Measurements from ENCODE around the gene PRPSAP1.
"Not testable (repeated sequence)": the region's sequence is repeated elsewhere in the genome, so short reads cannot be mapped to it uniquely, and the experiment has no call there.

Gene PRPSAP1

DNA sequence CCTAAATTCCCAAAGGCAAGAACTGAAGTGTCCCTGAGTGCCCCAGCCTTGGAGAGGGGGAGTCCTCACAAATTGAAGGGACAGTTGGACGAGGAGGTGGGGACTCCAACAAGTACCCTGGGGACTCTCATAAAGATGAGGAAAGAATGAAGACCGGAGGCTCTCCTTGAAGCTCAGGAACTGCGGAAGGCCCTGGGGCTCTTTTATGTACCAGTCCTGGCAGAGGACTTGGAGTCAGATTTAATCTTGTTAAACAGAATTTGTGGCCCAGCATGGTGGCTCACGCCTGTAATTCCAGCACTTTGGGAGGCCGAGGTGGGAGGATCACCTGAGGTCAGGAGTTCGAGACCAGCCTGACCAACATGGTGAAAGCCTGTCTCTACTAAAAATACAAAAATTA lies 6.1 kb upstream of the PRPSAP1 start:
- ATAC-seq (replicated peaks); H3K4me1 Mint-ChIP-seq (ENCODE audit: low read depth in 2 of 2); DNase-seq; H3K4me3 Mint-ChIP-seq; H3K27ac Mint-ChIP-seq; H3K36me3 Mint-ChIP-seq (ENCODE audit: insufficient read depth); H3K9me3 Mint-ChIP-seq: not testable (repeated sequence)
- H3K27me3 Mint-ChIP-seq = peaks cover 15 to 32% of the 10 kb centered on the region in 2 donors

GRCh38 chr17:76359375-76359774 lies 5.7 kb upstream of the PRPSAP1 start:
- H3K27me3 Mint-ChIP-seq = peaks cover 15 to 32% of the 10 kb centered on the region in 2 donors
- H3K4me3 Mint-ChIP-seq = no peak overlapping the region
- no peak overlapping the region for H3K27ac Mint-ChIP-seq
- no peak for ATAC-seq (replicated peaks)
- no peaks in the 10 kb centered on the region for H3K9me3 Mint-ChIP-seq
- H3K36me3 Mint-ChIP-seq (ENCODE audit: insufficient read depth) = no peaks in the 10 kb centered on the region
- H3K4me1 Mint-ChIP-seq (ENCODE audit: low read depth in 2 of 2) = peaks cover under 1 to 1% of the 10 kb centered on the region in 2 donors
- DNase-seq = no peak

DNA sequence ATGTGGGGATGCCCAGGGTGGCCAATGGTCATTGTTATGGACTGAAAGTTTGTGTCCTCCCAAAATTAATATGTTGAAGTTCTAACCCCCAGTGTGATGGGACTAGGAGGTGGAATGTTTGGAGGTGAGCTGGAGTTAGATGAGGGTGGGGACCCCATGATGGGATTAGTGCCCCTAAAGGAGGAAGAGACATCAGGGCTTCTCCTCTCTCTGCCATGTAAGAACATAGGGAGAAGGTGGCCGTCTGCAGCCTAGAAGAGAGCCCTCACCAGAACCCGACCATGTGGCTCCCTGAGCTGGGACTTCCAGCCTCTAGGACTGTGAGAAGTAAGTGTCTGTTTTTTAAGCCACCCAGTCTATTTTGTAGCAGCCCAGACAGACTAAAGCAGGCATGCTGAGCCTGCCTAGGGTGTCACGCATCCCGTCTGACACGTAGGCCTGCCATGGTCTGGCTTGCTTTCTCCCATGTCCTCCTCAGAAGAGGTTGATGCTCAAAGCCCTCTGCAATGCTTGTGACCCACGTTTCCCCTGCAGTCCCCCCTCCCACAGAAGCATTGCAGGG lies 4.0 kb upstream of the PRPSAP1 start:
- H3K27ac Mint-ChIP-seq = no peak overlapping the region
- H3K36me3 Mint-ChIP-seq (ENCODE audit: insufficient read depth) = peaks cover 2% of the 10 kb centered on the region
- no peaks in the 10 kb centered on the region for H3K9me3 Mint-ChIP-seq
- no peak overlapping the region for H3K4me3 Mint-ChIP-seq
- ATAC-seq (replicated peaks) (no peak), DNase-seq (no peak)
- H3K4me1 Mint-ChIP-seq (ENCODE audit: low read depth in 2 of 2) = peaks cover 9 to 12% of the 10 kb centered on the region in 2 donors
- peaks cover 15 to 32% of the 10 kb centered on the region in 2 donors for H3K27me3 Mint-ChIP-seq

GRCh38 chr17:76356803-76357456 lies 3.2 kb upstream of the PRPSAP1 start:
- H3K36me3 Mint-ChIP-seq (ENCODE audit: insufficient read depth) = peaks cover 2% of the 10 kb centered on the region
- DNase-seq = no peak
- no peak overlapping the region for H3K27ac Mint-ChIP-seq
- ATAC-seq (replicated peaks) = no peak
- peaks cover 8 to 26% of the 10 kb centered on the region in 2 donors for H3K27me3 Mint-ChIP-seq
- H3K4me1 Mint-ChIP-seq (ENCODE audit: low read depth in 2 of 2) = peaks cover 13 to 16% of the 10 kb centered on the region in 2 donors
- H3K4me3 Mint-ChIP-seq = no peak overlapping the region
- H3K9me3 Mint-ChIP-seq = no peaks in the 10 kb centered on the region

DNA sequence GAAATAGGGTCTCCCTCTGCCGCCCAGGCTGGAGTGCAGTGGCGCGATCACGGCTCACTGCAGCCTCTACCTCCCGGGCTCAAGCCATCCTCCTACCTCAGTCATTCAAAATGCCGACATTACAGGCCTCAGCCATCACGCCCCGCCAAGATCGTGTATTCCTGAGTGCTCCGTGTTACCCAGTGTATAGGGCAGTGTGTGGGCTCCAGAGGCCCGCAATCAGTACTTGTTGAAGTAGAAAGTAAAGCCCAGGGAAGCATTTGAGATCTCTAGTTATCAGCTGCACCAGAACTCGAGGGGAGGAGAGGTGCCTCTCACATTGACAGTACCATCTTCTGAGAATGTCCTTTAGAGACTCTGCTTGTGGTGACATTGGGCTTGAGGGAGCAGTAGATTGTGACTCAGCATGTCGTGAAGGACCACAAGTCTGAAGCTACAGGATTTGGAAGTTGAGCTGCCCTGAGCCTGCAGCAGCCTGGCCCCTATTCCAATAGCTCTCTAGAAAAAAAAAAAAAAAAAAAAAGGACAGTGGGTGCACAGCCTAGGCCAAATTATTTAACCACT lies 1.1 kb upstream of the PRPSAP1 start:
- peak overlapping the region; percentile 84 to 88 for H3K4me3 Mint-ChIP-seq
- peak overlapping the region in 1 of 2 donors; percentile 81 for H3K27ac Mint-ChIP-seq
- DNase-seq (no peak), ATAC-seq (replicated peaks) (no peak)
- peaks cover 2% of the 10 kb centered on the region for H3K36me3 Mint-ChIP-seq (ENCODE audit: insufficient read depth)
- H3K27me3 Mint-ChIP-seq = peaks cover 0 to 12% of the 10 kb centered on the region in 2 donors
- H3K4me1 Mint-ChIP-seq (ENCODE audit: low read depth in 2 of 2) = peaks cover 17 to 18% of the 10 kb centered on the region in 2 donors
- H3K9me3 Mint-ChIP-seq = no peaks in the 10 kb centered on the region

GRCh38 chr17:76354317-76354729 lies 607 bp upstream of the PRPSAP1 start:
- H3K4me3 Mint-ChIP-seq = peak overlapping the region; percentile 84 to 88
- DNase-seq (no peak), ATAC-seq (replicated peaks) (peak; percentile 6)
- H3K4me1 Mint-ChIP-seq (ENCODE audit: low read depth in 2 of 2) = peaks cover 17 to 18% of the 10 kb centered on the region in 2 donors
- peaks cover 2% of the 10 kb centered on the region for H3K36me3 Mint-ChIP-seq (ENCODE audit: insufficient read depth)
- peak overlapping the region; percentile 81 to 95 for H3K27ac Mint-ChIP-seq
- H3K27me3 Mint-ChIP-seq = peaks cover 0 to 8% of the 10 kb centered on the region in 2 donors
- H3K9me3 Mint-ChIP-seq = no peaks in the 10 kb centered on the region

GRCh38 chr17:76353004-76353598 lies 615 bp downstream of the PRPSAP1 start:
- H3K4me1 Mint-ChIP-seq (ENCODE audit: low read depth in 2 of 2) = peaks cover 17 to 18% of the 10 kb centered on the region in 2 donors
- DNase-seq = peak in 2 of 3 experiments; percentile 2 to 3
- no peaks in the 10 kb centered on the region for H3K9me3 Mint-ChIP-seq
- peak overlapping the region; percentile 81 to 84 for H3K27ac Mint-ChIP-seq
- peaks cover 0 to 8% of the 10 kb centered on the region in 2 donors for H3K27me3 Mint-ChIP-seq
- ATAC-seq (replicated peaks) = no peak
- peak overlapping the region; percentile 84 to 88 for H3K4me3 Mint-ChIP-seq
- H3K36me3 Mint-ChIP-seq (ENCODE audit: insufficient read depth) = peaks cover 2% of the 10 kb centered on the region

- Mint-ChIP-seq H3K27ac (peak overlapping the region in 1 of 2 donors; percentile 23), H3K4me1 (ENCODE audit: low read depth in 2 of 2) (peaks cover 20 to 22% of the 10 kb centered on the region in 2 donors), H3K9me3 (no peaks in the 10 kb centered on the region), H3K4me3 (peak overlapping the region; percentile 84 to 88), H3K36me3 (ENCODE audit: insufficient read depth) (peaks cover 15% of the 10 kb centered on the region), H3K27me3 (no peaks in the 10 kb centered on the region)
- ATAC-seq (replicated peaks) (no peak), DNase-seq (no peak)
Observed at GRCh38 chr17:76351526-76352071, 2.1 kb downstream of the PRPSAP1 start.

DNA sequence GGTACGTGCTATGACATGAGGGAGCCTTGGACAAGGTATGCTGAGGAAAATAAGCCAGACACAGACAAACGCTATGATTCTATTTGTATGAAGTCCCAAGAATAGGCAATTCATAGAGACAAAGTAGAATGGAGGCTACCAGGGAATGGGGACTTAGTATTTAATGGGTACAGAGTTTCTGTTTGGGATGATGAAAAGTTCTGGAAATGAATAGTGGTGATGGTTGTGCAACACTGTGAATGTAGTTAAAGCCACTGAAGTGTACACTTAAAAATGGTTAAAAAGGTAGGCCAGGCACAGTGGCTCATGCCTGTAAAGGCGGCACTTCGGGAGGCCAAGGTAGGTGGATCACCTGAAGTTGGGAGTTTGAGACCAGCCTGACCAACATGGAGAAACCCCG lies 3.3 kb downstream of the PRPSAP1 start:
- Mint-ChIP-seq H3K36me3 (ENCODE audit: insufficient read depth) (peaks cover 27% of the 10 kb centered on the region), H3K9me3 (no peaks in the 10 kb centered on the region), H3K27me3 (no peaks in the 10 kb centered on the region), H3K4me3 (no peak overlapping the region), H3K27ac (no peak overlapping the region), H3K4me1 (ENCODE audit: low read depth in 2 of 2) (peaks cover 20 to 22% of the 10 kb centered on the region in 2 donors)
- DNase-seq = no peak
- no peak for ATAC-seq (replicated peaks)

- not testable (repeated sequence) for H3K4me3 Mint-ChIP-seq
Observed at GRCh38 chr17:76346936-76347335, 6.8 kb downstream of the PRPSAP1 start.

GRCh38 chr17:76345377-76345974 lies 8.2 kb downstream of the PRPSAP1 start:
- DNase-seq (no peak), ATAC-seq (replicated peaks) (no peak)
- Mint-ChIP-seq H3K27ac (peak overlapping the region in 1 of 2 donors; percentile 59), H3K9me3 (no peaks in the 10 kb centered on the region), H3K4me3 (no peak overlapping the region), H3K36me3 (ENCODE audit: insufficient read depth) (peaks cover 58% of the 10 kb centered on the region), H3K27me3 (no peaks in the 10 kb centered on the region), H3K4me1 (ENCODE audit: low read depth in 2 of 2) (peaks cover 4% of the 10 kb centered on the region in 2 donors)

More at GRCh38 chr17:76346936-76347335, 6.8 kb downstream of the PRPSAP1 start:
- H3K36me3 Mint-ChIP-seq (ENCODE audit: insufficient read depth) = peaks cover 56% of the 10 kb centered on the region
- not testable (repeated sequence) for DNase-seq; ATAC-seq (replicated peaks); H3K27ac Mint-ChIP-seq; H3K27me3 Mint-ChIP-seq; H3K4me1 Mint-ChIP-seq (ENCODE audit: low read depth in 2 of 2); H3K9me3 Mint-ChIP-seq

- Mint-ChIP-seq H3K4me1 (ENCODE audit: low read depth in 2 of 2) (peaks cover 3 to 4% of the 10 kb centered on the region in 2 donors), H3K36me3 (ENCODE audit: insufficient read depth) (peaks cover 60% of the 10 kb centered on the region), H3K4me3 (no peak overlapping the region), H3K27me3 (no peaks in the 10 kb centered on the region), H3K9me3 (no peaks in the 10 kb centered on the region), H3K27ac (no peak overlapping the region)
- DNase-seq (no peak), ATAC-seq (replicated peaks) (no peak)
Observed at GRCh38 chr17:76343106-76343505, 10.6 kb downstream of the PRPSAP1 start.

- H3K36me3 Mint-ChIP-seq (ENCODE audit: insufficient read depth) = peaks cover 44% of the 10 kb centered on the region
- H3K27me3 Mint-ChIP-seq = no peaks in the 10 kb centered on the region
- H3K27ac Mint-ChIP-seq = peak overlapping the region in 1 of 2 donors; percentile 10
- no peaks in the 10 kb centered on the region for H3K9me3 Mint-ChIP-seq
- peaks cover 0 to 5% of the 10 kb centered on the region in 2 donors for H3K4me1 Mint-ChIP-seq (ENCODE audit: low read depth in 2 of 2)
- H3K4me3 Mint-ChIP-seq = no peak overlapping the region
- no peak for DNase-seq
- ATAC-seq (replicated peaks) = no peak
Observed at GRCh38 chr17:76341301-76341700, 12.4 kb downstream of the PRPSAP1 start.
